ENCODE data around the gene LRCH4.

The LRCH4 gene

GRCh38 chr7:100575746-100576383 lies 10.1 kb downstream of the LRCH4 start:
- Histone ChIP-seq H3K36me3 (ENCODE audit: control insufficient read depth in 5 of 5, insufficient read depth in 5 of 5, low read length in 5 of 5) (peaks cover 0 to 77% (median 61%) of the 10 kb centered on the region in 5 donors), H3K4me1 (ENCODE audit: control insufficient read depth in 5 of 5, insufficient read depth in 5 of 5, low read length in 5 of 5) (peaks cover 0 to 3% (median under 1%) of the 10 kb centered on the region in 5 donors), H3K4me3 (ENCODE audit: low read depth in 1 of 5, low read length in 5 of 5) (no peak overlapping the region), H3K27ac (ENCODE audit: low read depth, low read length) (no peak overlapping the region), H3K27me3 (ENCODE audit: control insufficient read depth in 5 of 5, insufficient read depth in 4 of 5, low read length in 5 of 5) (no peaks in the 10 kb centered on the region), H3K9ac (ENCODE audit: low read length in 5 of 5) (no peak overlapping the region), H3K9me3 (ENCODE audit: control insufficient read depth in 5 of 5, low read length in 5 of 5) (no peaks in the 10 kb centered on the region)

- Histone ChIP-seq H3K27me3 (ENCODE audit: control insufficient read depth in 5 of 5, insufficient read depth in 4 of 5, low read length in 5 of 5) (no peaks in the 10 kb centered on the region), H3K36me3 (ENCODE audit: control insufficient read depth in 5 of 5, insufficient read depth in 5 of 5, low read length in 5 of 5) (peaks cover 0 to 71% (median 54%) of the 10 kb centered on the region in 5 donors), H3K9me3 (ENCODE audit: control insufficient read depth in 5 of 5, low read length in 5 of 5) (no peaks in the 10 kb centered on the region), H3K9ac (ENCODE audit: low read length in 5 of 5) (no peak overlapping the region), H3K4me3 (ENCODE audit: low read depth in 1 of 5, low read length in 5 of 5) (no peak overlapping the region), H3K4me1 (ENCODE audit: control insufficient read depth in 5 of 5, insufficient read depth in 5 of 5, low read length in 5 of 5) (peaks cover 1 to 9% (median 3%) of the 10 kb centered on the region in 5 donors), H3K27ac (ENCODE audit: low read depth, low read length) (no peak overlapping the region)
Observed at GRCh38 chr7:100575206-100575631, 10.7 kb downstream of the LRCH4 start.

GRCh38 chr7:100574362-100575205 lies 11.3 kb downstream of the LRCH4 start:
- H3K4me1 ChIP-seq (ENCODE audit: control insufficient read depth in 5 of 5, insufficient read depth in 5 of 5, low read length in 5 of 5): peaks cover 1 to 15% (median 10%) of the 10 kb centered on the region in 5 donors
- no peak overlapping the region for H3K4me3 ChIP-seq (ENCODE audit: low read depth in 1 of 5, low read length in 5 of 5)
- no peaks in the 10 kb centered on the region for H3K9me3 ChIP-seq (ENCODE audit: control insufficient read depth in 5 of 5, low read length in 5 of 5)
- H3K27me3 ChIP-seq (ENCODE audit: control insufficient read depth in 5 of 5, insufficient read depth in 4 of 5, low read length in 5 of 5): no peaks in the 10 kb centered on the region
- H3K27ac ChIP-seq (ENCODE audit: low read depth, low read length): no peak overlapping the region
- peaks cover 0 to 65% (median 48%) of the 10 kb centered on the region in 5 donors for H3K36me3 ChIP-seq (ENCODE audit: control insufficient read depth in 5 of 5, insufficient read depth in 5 of 5, low read length in 5 of 5)
- no peak overlapping the region for H3K9ac ChIP-seq (ENCODE audit: low read length in 5 of 5)

GRCh38 chr7:100573691-100574361 lies 12.1 kb downstream of the LRCH4 start, which contains the start of gene SAP25:
SAP25 (minus strand) TSS chr7:100573900; CDS start chr7:100573742, 158 bp downstream.
- Histone ChIP-seq H3K36me3 (ENCODE audit: control insufficient read depth in 5 of 5, insufficient read depth in 5 of 5, low read length in 5 of 5) (peaks cover 0 to 58% (median 43%) of the 10 kb centered on the region in 5 donors), H3K4me3 (ENCODE audit: low read depth in 1 of 5, low read length in 5 of 5) (no peak within 1 kb of the TSS), H3K4me1 (ENCODE audit: control insufficient read depth in 5 of 5, insufficient read depth in 5 of 5, low read length in 5 of 5) (peaks cover 1 to 23% (median 17%) of the 10 kb centered on the region in 5 donors), H3K9me3 (ENCODE audit: control insufficient read depth in 5 of 5, low read length in 5 of 5) (no peaks in the 10 kb centered on the region), H3K9ac (ENCODE audit: low read length in 5 of 5) (no peak within 1 kb of the TSS), H3K27me3 (ENCODE audit: control insufficient read depth in 5 of 5, insufficient read depth in 4 of 5, low read length in 5 of 5) (no peaks in the 10 kb centered on the region), H3K27ac (ENCODE audit: low read depth, low read length) (no peak within 1 kb of the TSS)

GRCh38 chr7:100572949-100573675 lies 12.8 kb downstream of the LRCH4 start:
- H3K27me3 ChIP-seq (ENCODE audit: control insufficient read depth in 5 of 5, insufficient read depth in 4 of 5, low read length in 5 of 5): no peaks in the 10 kb centered on the region
- H3K27ac ChIP-seq (ENCODE audit: low read depth, low read length): no peak overlapping the region
- peaks cover 0 to 51% (median 36%) of the 10 kb centered on the region in 5 donors for H3K36me3 ChIP-seq (ENCODE audit: control insufficient read depth in 5 of 5, insufficient read depth in 5 of 5, low read length in 5 of 5)
- H3K4me1 ChIP-seq (ENCODE audit: control insufficient read depth in 5 of 5, insufficient read depth in 5 of 5, low read length in 5 of 5): peaks cover 1 to 30% (median 22%) of the 10 kb centered on the region in 5 donors
- no peaks in the 10 kb centered on the region for H3K9me3 ChIP-seq (ENCODE audit: control insufficient read depth in 5 of 5, low read length in 5 of 5)
- no peak overlapping the region for H3K4me3 ChIP-seq (ENCODE audit: low read depth in 1 of 5, low read length in 5 of 5)
- H3K9ac ChIP-seq (ENCODE audit: low read length in 5 of 5): no peak overlapping the region

GRCh38 chr7:100572281-100572948 lies 13.5 kb downstream of the LRCH4 start:
- no peak overlapping the region for H3K4me3 ChIP-seq (ENCODE audit: low read depth in 1 of 5, low read length in 5 of 5)
- peaks cover 1 to 35% (median 25%) of the 10 kb centered on the region in 5 donors for H3K4me1 ChIP-seq (ENCODE audit: control insufficient read depth in 5 of 5, insufficient read depth in 5 of 5, low read length in 5 of 5)
- no peak overlapping the region for H3K9ac ChIP-seq (ENCODE audit: low read length in 5 of 5)
- H3K27ac ChIP-seq (ENCODE audit: low read depth, low read length): no peak overlapping the region
- H3K36me3 ChIP-seq (ENCODE audit: control insufficient read depth in 5 of 5, insufficient read depth in 5 of 5, low read length in 5 of 5): peaks cover 0 to 44% (median 29%) of the 10 kb centered on the region in 5 donors
- H3K9me3 ChIP-seq (ENCODE audit: control insufficient read depth in 5 of 5, low read length in 5 of 5): no peaks in the 10 kb centered on the region
- H3K27me3 ChIP-seq (ENCODE audit: control insufficient read depth in 5 of 5, insufficient read depth in 4 of 5, low read length in 5 of 5): no peaks in the 10 kb centered on the region

- H3K36me3 ChIP-seq (ENCODE audit: control insufficient read depth in 5 of 5, insufficient read depth in 5 of 5, low read length in 5 of 5): peaks cover 0 to 38% (median 23%) of the 10 kb centered on the region in 5 donors
- H3K9ac ChIP-seq (ENCODE audit: low read length in 5 of 5): no peak overlapping the region
- H3K27ac ChIP-seq (ENCODE audit: low read depth, low read length): no peak overlapping the region
- no peak overlapping the region for H3K4me3 ChIP-seq (ENCODE audit: low read depth in 1 of 5, low read length in 5 of 5)
- no peaks in the 10 kb centered on the region for H3K9me3 ChIP-seq (ENCODE audit: control insufficient read depth in 5 of 5, low read length in 5 of 5)
- peaks cover 1 to 36% (median 25%) of the 10 kb centered on the region in 5 donors for H3K4me1 ChIP-seq (ENCODE audit: control insufficient read depth in 5 of 5, insufficient read depth in 5 of 5, low read length in 5 of 5)
- no peaks in the 10 kb centered on the region for H3K27me3 ChIP-seq (ENCODE audit: control insufficient read depth in 5 of 5, insufficient read depth in 4 of 5, low read length in 5 of 5)
Observed at GRCh38 chr7:100571829-100572116, 14.2 kb downstream of the LRCH4 start.

GRCh38 chr7:100570954-100571828 lies 14.7 kb downstream of the LRCH4 start:
- no peaks in the 10 kb centered on the region for H3K9me3 ChIP-seq (ENCODE audit: control insufficient read depth in 5 of 5, low read length in 5 of 5)
- H3K27me3 ChIP-seq (ENCODE audit: control insufficient read depth in 5 of 5, insufficient read depth in 4 of 5, low read length in 5 of 5): no peaks in the 10 kb centered on the region
- peaks cover 1 to 36% (median 25%) of the 10 kb centered on the region in 5 donors for H3K4me1 ChIP-seq (ENCODE audit: control insufficient read depth in 5 of 5, insufficient read depth in 5 of 5, low read length in 5 of 5)
- H3K27ac ChIP-seq (ENCODE audit: low read depth, low read length): no peak overlapping the region
- H3K4me3 ChIP-seq (ENCODE audit: low read depth in 1 of 5, low read length in 5 of 5): no peak overlapping the region
- H3K36me3 ChIP-seq (ENCODE audit: control insufficient read depth in 5 of 5, insufficient read depth in 5 of 5, low read length in 5 of 5): peaks cover 0 to 32% (median 18%) of the 10 kb centered on the region in 5 donors
- H3K9ac ChIP-seq (ENCODE audit: low read length in 5 of 5): no peak overlapping the region

All from subcutaneous abdominal adipose tissue (tissue), 5 donors.